Right lobe of liver (tissue), 6 donors: ENCODE measurements around the gene IGSF9. TPM values are rescaled to one million over a fixed set of nuclear protein-coding genes. Genes with fewer than 3 reads are reported as not detected.

Source experiments
- ATAC-seq, 4 donors: fragments of 200-7000 bp; cut with Tn5 transposase; one replicate each; pipeline ENCODE4 v1.9.1; 2020; ENCODE audit warnings: mild to moderate bottlenecking in 4 of 4, moderate library complexity in 4 of 4
- DNase-seq, 3 donors: peaks; one replicate each; pipeline ENCODE4 v3.0.0-alpha.2; 2020
- H3K27ac ChIP-seq, 3 donors: fragments of 200-600 bp; one replicate each; pipeline ENCODE4 v1.8.0; 2022
- H3K27me3 ChIP-seq, 2 donors: fragments of 200-600 bp; one replicate each; pipeline ENCODE4 v1.8.0; 2022
- H3K36me3 ChIP-seq, 4 donors: fragments of 200-600 bp; sonication (generic) in 1 of 4; one replicate each; pipeline versions ENCODE4 v1.5.1 to v1.8.0; 2017 to 2022; ENCODE audit warnings: control low read depth in 1 of 4
- H3K4me1 ChIP-seq, 4 donors: fragments of 200-600 bp; sonication (generic) in 1 of 4; one replicate each; pipeline versions ENCODE4 v1.5.1 to v1.8.0; 2017 to 2022; ENCODE audit warnings: control low read depth in 1 of 4
- H3K4me3 ChIP-seq, 3 donors: fragments of 200-600 bp; one replicate each; pipeline ENCODE4 v1.8.0; 2022
- H3K9me3 ChIP-seq, 4 donors: fragments of 200-600 bp; sonication (generic) in 1 of 4; one replicate each; pipeline versions ENCODE4 v1.5.1 to v1.8.0; 2017 to 2022; ENCODE audit warnings: control low read depth in 1 of 4
- POLR2A ChIP-seq: fragments of 450-650 bp; IDR thresholded peaks from one replicate; pipeline ENCODE4 v1.6.1; 2017; ENCODE audit warnings: antibody characterized with exemption, mild to moderate bottlenecking
- WGBS: methylation state at CpG from one replicate; pipeline ENCODE4 v1.1.6; 2018; ENCODE audit warnings: low coverage, low lambda C conversion rate; ENCODE audit not compliant: insufficient coverage; ENCODE audit errors: missing lambda C conversion rate; 5-methylcytosine and 5-hydroxymethylcytosine counted together
- intact Hi-C, 2 donors: fragments of 100-400 bp; cut with DNase I; formaldehyde crosslinking; loops; one replicate each; pipeline versions ENCODE4 v1.11.2 to v1.14.1; 2022
- total RNA-seq, 6 experiments: library from RNA; depleted of rRNA in 2 of 6; stranded (reverse); fragments of >200 nt in 2 of 6; fragmentation: NEBNext Ultra II Directional in 3 of 6; extraction: Animal tissue kit (Norgen Biotek cat#: 25700) in 3 of 6; gene quantifications; one replicate each; pipeline versions ENCODE4 v1.1.0 to v1.2.4, GENCODE V29; 2016 to 2023
- TF ChIP-seq, protein P1 (sequence below), 4 donors: fragments of 200-600 bp in 3 of 4; fragments of 450-650 bp in 1 of 4; IDR thresholded peaks; one replicate each; pipeline versions ENCODE4 v1.5.1 to v1.8.0; 2016 to 2022; ENCODE audit warnings: antibody characterized with exemption in 4 of 4, mild to moderate bottlenecking in 2 of 4
- donor health status: DM: no; HTN: yes; CAD: no.
- donor health status: DM: no; HTN: no; CAD: no.
- donor health status: DM: no; HTN: no; CAD: no.
- donor health status: DM: no; HTN: yes; CAD: no.
- donor health status: DM: no; HTN: yes; CAD: no.

The IGSF9 gene
- total RNA-seq, 6 experiments from 2014 or later, result 2.2 to 53.7 (median 16.6) TPM

DNA sequence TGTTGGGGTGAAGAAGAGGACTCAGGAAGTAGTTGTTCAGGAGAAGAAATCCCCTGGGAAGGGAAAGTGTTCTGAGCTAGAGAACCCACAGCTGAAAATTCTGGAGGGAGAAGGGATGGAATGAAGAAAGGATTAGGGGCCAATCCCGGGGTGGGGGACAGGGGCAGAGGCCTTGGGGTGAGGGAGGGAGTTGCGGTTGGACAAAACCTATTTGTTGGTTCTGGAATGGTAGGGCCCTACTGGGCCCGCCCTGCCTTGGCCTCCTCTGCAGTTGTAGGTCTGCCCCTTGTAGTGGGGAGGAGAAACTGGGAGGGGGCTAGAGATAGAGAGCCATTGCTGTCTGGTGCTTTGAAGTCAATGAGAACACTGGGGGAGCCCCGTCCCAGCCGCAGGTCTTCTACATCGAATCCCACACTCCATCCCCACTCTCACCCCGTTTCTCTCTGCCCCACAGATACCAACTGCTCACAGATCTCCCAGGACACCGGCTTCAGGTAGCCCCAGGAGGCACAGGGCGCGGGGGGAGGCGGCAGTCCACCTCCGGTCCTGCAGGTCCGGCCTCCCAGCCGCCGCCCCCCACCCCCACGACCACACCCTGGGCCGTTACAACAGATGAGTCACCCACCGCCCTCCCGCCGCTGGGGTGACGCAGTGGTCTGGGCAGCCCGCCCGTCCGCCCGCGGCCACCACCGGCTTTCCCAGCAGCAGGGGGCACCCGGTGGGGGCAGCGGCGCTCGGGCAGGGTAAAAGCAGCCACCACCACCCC, 21.2 kb downstream of the IGSF9 start:
- H3K27me3 ChIP-seq, result no peaks in the 10 kb centered on the region

DNA sequence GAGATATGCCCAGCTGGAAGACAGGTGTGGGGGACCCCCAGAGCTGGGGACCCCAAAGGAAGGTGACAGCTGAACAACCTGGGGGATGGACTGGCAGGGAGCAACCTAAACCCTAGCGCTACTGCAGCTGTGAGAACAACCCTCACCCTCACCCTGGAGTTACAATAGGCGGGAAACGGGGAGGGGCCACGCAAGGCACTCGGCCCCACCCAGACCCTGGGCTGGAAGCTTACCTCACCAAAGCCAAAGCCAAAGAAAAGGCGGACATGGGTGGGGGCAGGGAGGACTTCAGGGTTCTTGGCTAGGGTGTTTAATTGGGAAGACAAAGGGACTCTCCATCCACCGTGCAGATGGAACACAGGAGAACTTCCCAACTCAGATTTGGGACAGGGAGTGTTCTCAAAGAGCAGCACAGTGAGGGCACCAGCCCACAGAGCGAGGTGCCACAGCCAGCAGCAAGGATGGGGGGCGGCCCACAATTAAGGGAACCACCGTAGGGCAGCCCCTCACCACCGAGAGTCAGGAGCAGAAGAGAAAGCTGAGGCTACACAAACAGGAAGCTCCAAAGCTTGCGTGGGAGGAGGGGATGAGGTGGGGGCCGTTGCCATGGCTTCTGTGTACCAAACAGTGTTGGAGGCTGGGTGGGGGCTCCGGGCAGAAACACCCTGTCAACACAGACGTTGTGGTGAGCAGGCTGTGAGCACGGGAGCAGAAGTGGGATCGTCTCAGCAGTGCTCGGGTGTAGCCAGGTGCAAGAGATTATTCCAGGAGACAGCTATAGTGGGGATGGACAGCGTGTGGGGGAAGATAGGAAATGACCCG, 22.0 kb downstream of the IGSF9 start:
- TF ChIP-seq POLR2A, result peak; percentile 29
- TF ChIP-seq, protein P1, sequence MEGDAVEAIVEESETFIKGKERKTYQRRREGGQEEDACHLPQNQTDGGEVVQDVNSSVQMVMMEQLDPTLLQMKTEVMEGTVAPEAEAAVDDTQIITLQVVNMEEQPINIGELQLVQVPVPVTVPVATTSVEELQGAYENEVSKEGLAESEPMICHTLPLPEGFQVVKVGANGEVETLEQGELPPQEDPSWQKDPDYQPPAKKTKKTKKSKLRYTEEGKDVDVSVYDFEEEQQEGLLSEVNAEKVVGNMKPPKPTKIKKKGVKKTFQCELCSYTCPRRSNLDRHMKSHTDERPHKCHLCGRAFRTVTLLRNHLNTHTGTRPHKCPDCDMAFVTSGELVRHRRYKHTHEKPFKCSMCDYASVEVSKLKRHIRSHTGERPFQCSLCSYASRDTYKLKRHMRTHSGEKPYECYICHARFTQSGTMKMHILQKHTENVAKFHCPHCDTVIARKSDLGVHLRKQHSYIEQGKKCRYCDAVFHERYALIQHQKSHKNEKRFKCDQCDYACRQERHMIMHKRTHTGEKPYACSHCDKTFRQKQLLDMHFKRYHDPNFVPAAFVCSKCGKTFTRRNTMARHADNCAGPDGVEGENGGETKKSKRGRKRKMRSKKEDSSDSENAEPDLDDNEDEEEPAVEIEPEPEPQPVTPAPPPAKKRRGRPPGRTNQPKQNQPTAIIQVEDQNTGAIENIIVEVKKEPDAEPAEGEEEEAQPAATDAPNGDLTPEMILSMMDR (IDR thresholded peaks at IDR 0.05), result no peak
- peak; percentile 14 to 50 (median 41) for ATAC-seq
- H3K27me3 ChIP-seq, result no peaks in the 10 kb centered on the region
- 5% methylated on average over 18 of the region's 20 CpGs for WGBS
- intact Hi-C loops, result no loop called here
- H3K9me3 ChIP-seq, result no peaks in the 10 kb centered on the region
- H3K4me1 ChIP-seq, result peaks cover 0 to 26% (median 13%) of the 10 kb centered on the region in 4 donors
- peak; percentile 75 to 84 (median 82) for DNase-seq
- H3K4me3 ChIP-seq, result peak overlapping the region; percentile 67 to 91 (median 85)
- H3K36me3 ChIP-seq, result peaks cover 12 to 21% (median 18%) of the 10 kb centered on the region in 4 donors
- peak overlapping the region; percentile 84 to 91 (median 84) for H3K27ac ChIP-seq

More for the DNA sequence above, 21.2 kb downstream of the IGSF9 start:
- TF ChIP-seq POLR2A, result peak; percentile 37
- TF ChIP-seq, protein P1 (IDR thresholded peaks at IDR 0.05), result no peak
- H3K4me3 ChIP-seq, result peak overlapping the region; percentile 67 to 91 (median 85)
- peak overlapping the region; percentile 84 to 91 (median 84) for H3K27ac ChIP-seq
- DNase-seq, result peak; percentile 77 to 94 (median 84)
- intact Hi-C loops, result no loop called here
- peaks cover 7 to 15% (median 10%) of the 10 kb centered on the region in 4 donors for H3K36me3 ChIP-seq
- peaks cover 0 to 26% (median 13%) of the 10 kb centered on the region in 4 donors for H3K4me1 ChIP-seq
- WGBS, result 5% methylated on average over 7 of the region's 31 CpGs
- no peaks in the 10 kb centered on the region for H3K9me3 ChIP-seq
- peak; percentile 25 to 63 (median 42) for ATAC-seq

GRCh38 chr1:159922511-159923202, 22.8 kb downstream of the IGSF9 start:
- Histone ChIP-seq H3K36me3 (peaks cover 16 to 20% (median 19%) of the 10 kb centered on the region in 4 donors), H3K27ac (peak overlapping the region; percentile 84 to 91 (median 84)), H3K4me3 (peak overlapping the region; percentile 67 to 91 (median 85)), H3K9me3 (no peaks in the 10 kb centered on the region), H3K27me3 (no peaks in the 10 kb centered on the region), H3K4me1 (peaks cover 0 to 26% (median 13%) of the 10 kb centered on the region in 4 donors)
- DNase-seq (peak; percentile 84 to 92 (median 92)), ATAC-seq (peak; percentile 40 to 75 (median 68))
- TF ChIP-seq, protein P1 (IDR thresholded peaks at IDR 0.05), result no peak
- TF ChIP-seq POLR2A, result no peak
- WGBS, result 10% methylated on average over 3 of the region's 8 CpGs
- intact Hi-C loops, result no loop called here
